MM.1S (cell line): ENCODE measurements around the gene PLXNA2.

ENCODE experiments used
- DNase-seq: peaks from one replicate; pipeline ENCODE4 v3.0.0-alpha.2; 2015
- H2AFZ ChIP-seq: fragments of 300-600 bp; sonication (generic); 2 replicates; pipeline ENCODE4 v1.6.0; 2016; ENCODE audit warnings: antibody characterized with exemption, low read length
- H3F3A ChIP-seq: fragments of 300-600 bp; sonication (generic); 2 replicates; pipeline ENCODE4 v1.6.1; 2016; ENCODE audit warnings: mild to moderate bottlenecking, antibody characterized with exemption, low read length, moderate library complexity, mixed read lengths; ENCODE audit not compliant: insufficient read depth
- H3K27ac ChIP-seq: fragments of 300-600 bp; sonication (generic); 2 replicates; pipeline ENCODE4 v1.5.1; 2016; ENCODE audit warnings: mild to moderate bottlenecking, low read length
- H3K27me3 ChIP-seq: fragments of 300-600 bp; sonication (generic); replicated peaks from 2 replicates; pipeline ENCODE4 v1.6.0; 2016; ENCODE audit warnings: low read length; ENCODE audit not compliant: insufficient read depth
- H3K36me3 ChIP-seq: fragments of 300-600 bp; sonication (generic); replicated peaks from 2 replicates; pipeline ENCODE4 v1.6.1; 2016; ENCODE audit warnings: mild to moderate bottlenecking, low read length, mixed read lengths; ENCODE audit not compliant: insufficient read depth
- H3K4me1 ChIP-seq: fragments of 300-600 bp; sonication (generic); 2 replicates; pipeline ENCODE4 v1.6.1; 2016; ENCODE audit warnings: low read length, mixed read lengths
- H3K4me2 ChIP-seq: fragments of 300-600 bp; sonication (generic); 2 replicates; pipeline ENCODE4 v1.6.0; 2016; ENCODE audit warnings: low read depth, low read length
- H3K4me3 ChIP-seq: fragments of 300-600 bp; sonication (generic); 2 replicates; pipeline ENCODE4 v1.5.1; 2016; ENCODE audit warnings: low read length, mixed read lengths
- H3K79me2 ChIP-seq: fragments of 300-600 bp; sonication (generic); 2 replicates; pipeline ENCODE4 v1.6.1; 2016; ENCODE audit warnings: mixed run types, low read length, mixed read lengths
- H3K9ac ChIP-seq: fragments of 300-600 bp; sonication (generic); 2 replicates; pipeline ENCODE4 v1.6.1; 2016; ENCODE audit warnings: low read length, mixed read lengths
- H3K9me2 ChIP-seq: fragments of 300-600 bp; sonication (generic); replicated peaks from 2 replicates; pipeline ENCODE4 v1.6.1; 2016; ENCODE audit warnings: mild to moderate bottlenecking, low read length, mixed read lengths; ENCODE audit not compliant: insufficient read depth
- H3K9me3 ChIP-seq: fragments of 300-600 bp; sonication (generic); replicated peaks from 2 replicates; pipeline ENCODE4 v1.6.1; 2016; ENCODE audit warnings: mild to moderate bottlenecking, low read length, mixed read lengths; ENCODE audit not compliant: insufficient read depth
- H4K20me1 ChIP-seq: fragments of 300-600 bp; sonication (generic); 2 replicates; pipeline ENCODE4 v1.6.1; 2016; ENCODE audit warnings: mild to moderate bottlenecking, low read length, moderate library complexity, mixed read lengths; ENCODE audit not compliant: insufficient read depth
- CTCF ChIP-seq: fragments of 300-600 bp; sonication (generic); IDR thresholded peaks from 2 replicates; pipeline ENCODE4 v1.5.1; 2016; ENCODE audit warnings: antibody characterized with exemption, low read length, mixed read lengths
- EZH2 ChIP-seq: fragments of 300-600 bp; sonication (generic); optimal IDR thresholded peaks from 2 replicates; pipeline ENCODE3; 2017; ENCODE audit warnings: low read depth, mild to moderate bottlenecking, antibody characterized with exemption, low read length, mixed read lengths
- EZH2phosphoT487 ChIP-seq: fragments of 300-600 bp; sonication (generic); IDR thresholded peaks from 2 replicates; pipeline ENCODE4 v1.6.1; 2018; ENCODE audit warnings: antibody characterized with exemption, low read length

Gene PLXNA2

GRCh38 chr1:208074353-208074752 is 169.8 kb downstream of the PLXNA2 start:
- Histone ChIP-seq H3K9me3 (no peaks in the 10 kb centered on the region), H3F3A (no peaks in the 10 kb centered on the region), H3K4me2 (no peak overlapping the region), H3K9me2 (no peaks in the 10 kb centered on the region), H4K20me1 (no peaks in the 10 kb centered on the region), H3K4me3 (no peak overlapping the region), H3K4me1 (no peaks in the 10 kb centered on the region), H3K79me2 (no peaks in the 10 kb centered on the region), H3K9ac (no peak overlapping the region), H3K27ac (no peak overlapping the region), H2AFZ (no peak overlapping the region), H3K27me3 (no peaks in the 10 kb centered on the region), H3K36me3 (no peaks in the 10 kb centered on the region)
- no peak for DNase-seq
- no peak for TF ChIP-seq EZH2phosphoT487
- TF ChIP-seq EZH2 = no peak
- no peak for TF ChIP-seq CTCF

GRCh38 chr1:208071435-208072031 is 172.7 kb downstream of the PLXNA2 start:
- H2AFZ ChIP-seq = no peak overlapping the region
- H3F3A ChIP-seq = no peaks in the 10 kb centered on the region
- no peaks in the 10 kb centered on the region for H3K36me3 ChIP-seq
- no peaks in the 10 kb centered on the region for H3K27me3 ChIP-seq
- no peaks in the 10 kb centered on the region for H3K9me2 ChIP-seq
- H4K20me1 ChIP-seq = no peaks in the 10 kb centered on the region
- no peak for DNase-seq
- H3K4me3 ChIP-seq = no peak overlapping the region
- H3K27ac ChIP-seq = no peak overlapping the region
- no peaks in the 10 kb centered on the region for H3K9me3 ChIP-seq
- H3K4me1 ChIP-seq = no peaks in the 10 kb centered on the region
- H3K9ac ChIP-seq = no peak overlapping the region
- no peak overlapping the region for H3K4me2 ChIP-seq
- no peak for TF ChIP-seq EZH2
- TF ChIP-seq CTCF = no peak
- TF ChIP-seq EZH2phosphoT487 = no peak
- no peaks in the 10 kb centered on the region for H3K79me2 ChIP-seq

GRCh38 chr1:208069908-208070307 is 174.3 kb downstream of the PLXNA2 start:
- H3K27ac ChIP-seq = no peak overlapping the region
- no peaks in the 10 kb centered on the region for H3K9me2 ChIP-seq
- no peaks in the 10 kb centered on the region for H3K36me3 ChIP-seq
- DNase-seq = no peak
- no peak overlapping the region for H3K9ac ChIP-seq
- no peaks in the 10 kb centered on the region for H4K20me1 ChIP-seq
- no peak overlapping the region for H2AFZ ChIP-seq
- H3F3A ChIP-seq = no peaks in the 10 kb centered on the region
- H3K4me3 ChIP-seq = no peak overlapping the region
- H3K27me3 ChIP-seq = no peaks in the 10 kb centered on the region
- H3K4me1 ChIP-seq = 0 out of 2 replicates have a peak, but pooled peaks cover 6% of the 10 kb centered on the region
- TF ChIP-seq EZH2phosphoT487 (no peak), CTCF (no peak), EZH2 (no peak)
- no peak overlapping the region for H3K4me2 ChIP-seq
- no peaks in the 10 kb centered on the region for H3K79me2 ChIP-seq
- H3K9me3 ChIP-seq = no peaks in the 10 kb centered on the region
